ENCODE results near the gene BRS3.

The BRS3 gene

DNA sequence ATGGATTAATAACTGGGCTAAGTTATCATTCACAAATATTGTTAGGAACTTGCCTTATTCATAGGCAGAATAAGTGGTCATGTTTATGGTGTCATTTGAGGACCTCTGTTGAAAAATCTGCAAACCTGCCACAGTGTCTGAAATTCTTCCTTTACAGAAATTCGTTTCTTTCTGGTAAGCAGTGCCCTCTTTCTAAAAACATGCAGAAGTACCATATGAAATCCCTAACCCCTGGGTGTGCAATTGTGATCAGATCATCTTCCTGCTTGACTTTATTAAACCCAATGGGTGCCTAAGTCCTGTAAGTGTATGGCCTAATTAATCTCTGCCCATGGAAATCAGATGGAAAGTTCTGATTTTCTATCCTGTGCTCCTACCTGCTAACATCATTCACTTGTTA lies 5.3 kb downstream of the BRS3 start:
- Histone ChIP-seq H3K4me3 (ENCODE audit: extremely low read depth, insufficient read depth, low read length, poor library complexity, severe bottlenecking) (no peak overlapping the region), H3K27ac (ENCODE audit: low read depth, low read length, severe bottlenecking) (no peak overlapping the region), H3K4me1 (ENCODE audit: control insufficient read depth, insufficient read depth, low read length, poor library complexity, severe bottlenecking) (no peaks in the 10 kb centered on the region), H3K36me3 (ENCODE audit: control insufficient read depth, insufficient read depth, low read length) (no peaks in the 10 kb centered on the region), H3K9me3 (ENCODE audit: control insufficient read depth, low read length) (no peaks in the 10 kb centered on the region)
- WGBS, 2 experiments (ENCODE audit: insufficient coverage in 2 of 2), result no CpG with 5 or more reads among the region's 1 CpG

GRCh38 chrX:136495043-136495442 lies 7.3 kb downstream of the BRS3 start:
- Histone ChIP-seq H3K4me3 (ENCODE audit: extremely low read depth, insufficient read depth, low read length, poor library complexity, severe bottlenecking) (no peak overlapping the region), H3K36me3 (ENCODE audit: control insufficient read depth, insufficient read depth, low read length) (no peaks in the 10 kb centered on the region), H3K4me1 (ENCODE audit: control insufficient read depth, insufficient read depth, low read length, poor library complexity, severe bottlenecking) (peaks cover 5% of the 10 kb centered on the region), H3K9me3 (ENCODE audit: control insufficient read depth, low read length) (no peaks in the 10 kb centered on the region), H3K27ac (ENCODE audit: low read depth, low read length, severe bottlenecking) (no peak overlapping the region)
- 93 to 100% methylated on average over 2 to 3 of the region's 4 CpGs for WGBS, 2 experiments (ENCODE audit: insufficient coverage in 2 of 2)

- Histone ChIP-seq H3K27ac (ENCODE audit: low read depth, low read length, severe bottlenecking) (peak overlapping the region; percentile 98), H3K4me1 (ENCODE audit: control insufficient read depth, insufficient read depth, low read length, poor library complexity, severe bottlenecking) (peaks cover 5% of the 10 kb centered on the region), H3K36me3 (ENCODE audit: control insufficient read depth, insufficient read depth, low read length) (peaks cover 4% of the 10 kb centered on the region), H3K9me3 (ENCODE audit: control insufficient read depth, low read length) (no peaks in the 10 kb centered on the region), H3K4me3 (ENCODE audit: extremely low read depth, insufficient read depth, low read length, poor library complexity, severe bottlenecking) (peak overlapping the region; percentile 56)
- no CpG with 5 or more reads among the region's 13 CpGs for WGBS, 2 experiments (ENCODE audit: insufficient coverage in 2 of 2)
Measured at GRCh38 chrX:136496186-136496763, 8.5 kb downstream of the BRS3 start.

DNA sequence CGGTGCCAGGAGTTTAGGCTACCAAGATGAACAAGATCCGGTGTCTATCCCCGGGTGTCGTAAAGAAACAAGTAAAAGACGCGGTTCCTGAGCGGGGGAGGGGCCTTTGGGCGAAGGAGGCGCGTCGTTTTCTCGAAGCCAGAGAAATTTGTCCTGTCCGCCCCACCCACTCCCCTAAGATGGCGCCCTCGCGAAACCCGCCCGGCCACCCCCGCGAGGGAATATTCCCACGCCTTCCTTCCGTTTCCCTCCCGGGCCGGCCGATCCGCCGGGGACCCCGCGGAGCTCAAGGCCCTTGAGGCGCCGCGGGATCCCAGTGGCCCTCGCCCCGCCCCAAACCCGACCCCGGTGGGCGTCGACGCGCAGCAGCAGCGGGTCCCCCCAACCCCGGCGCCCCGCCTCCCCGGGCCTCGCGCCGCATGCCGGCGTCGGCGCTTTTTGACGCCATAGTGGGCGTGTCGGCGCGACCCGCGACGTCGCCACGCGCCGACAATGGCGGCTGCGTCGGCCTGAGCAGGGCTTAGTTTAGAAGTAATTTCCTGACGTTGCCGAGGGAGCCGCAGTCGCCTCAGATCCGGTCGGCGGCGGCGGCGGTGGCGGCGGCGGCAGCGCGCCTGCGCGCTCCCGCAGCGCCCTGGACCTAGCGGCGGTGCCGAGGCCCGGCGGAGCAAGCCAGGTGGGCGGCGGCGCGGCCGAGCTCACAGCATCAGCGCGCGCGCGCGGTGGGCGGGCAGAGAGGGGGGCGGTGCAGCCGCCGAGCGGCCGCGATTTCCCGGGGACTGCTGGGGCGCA lies 9.2 kb downstream of the BRS3 start:
- Histone ChIP-seq H3K9me3 (ENCODE audit: control insufficient read depth, low read length) (no peaks in the 10 kb centered on the region), H3K27ac (ENCODE audit: low read depth, low read length, severe bottlenecking) (peak overlapping the region; percentile 98), H3K36me3 (ENCODE audit: control insufficient read depth, insufficient read depth, low read length) (peaks cover 6% of the 10 kb centered on the region), H3K4me1 (ENCODE audit: control insufficient read depth, insufficient read depth, low read length, poor library complexity, severe bottlenecking) (peaks cover 5% of the 10 kb centered on the region), H3K4me3 (ENCODE audit: extremely low read depth, insufficient read depth, low read length, poor library complexity, severe bottlenecking) (peak overlapping the region; percentile 56)
- 0% methylated on average over 2 to 14 of the region's 111 CpGs for WGBS, 2 experiments (ENCODE audit: insufficient coverage in 2 of 2)

DNA sequence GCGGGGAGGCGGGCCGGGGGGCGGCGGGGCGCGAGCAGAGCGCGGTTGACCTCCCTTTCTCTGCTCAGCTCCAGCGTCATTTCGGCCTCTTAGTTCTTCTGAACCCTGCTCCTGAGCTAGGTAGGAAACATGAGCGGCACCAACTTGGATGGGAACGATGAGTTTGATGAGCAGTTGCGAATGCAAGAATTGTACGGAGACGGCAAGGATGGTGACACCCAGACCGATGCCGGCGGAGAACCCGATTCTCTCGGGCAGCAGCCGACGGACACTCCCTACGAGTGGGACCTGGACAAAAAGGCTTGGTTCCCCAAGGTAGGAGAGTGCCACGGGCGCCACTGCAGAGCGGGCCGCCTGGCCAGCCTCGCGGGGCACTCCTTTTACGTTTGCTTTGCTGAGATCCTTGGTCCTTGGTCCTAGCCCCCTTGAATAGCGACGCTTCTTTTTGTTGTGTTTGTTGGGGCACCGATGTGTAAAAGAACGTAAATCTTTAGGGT lies 9.9 kb downstream of the BRS3 start, which contains the start of gene HTATSF1:
Gene HTATSF1 (plus strand): TSS at position 37 of the 497 bp plus-strand sequence. CDS start 93 bp downstream, at position 130.
- H3K36me3 ChIP-seq (ENCODE audit: control insufficient read depth, insufficient read depth, low read length), result peaks cover 10% of the 10 kb centered on the region
- peak within 1 kb of the TSS; percentile 56 for H3K4me3 ChIP-seq (ENCODE audit: extremely low read depth, insufficient read depth, low read length, poor library complexity, severe bottlenecking)
- peak within 1 kb of the TSS; percentile 98 for H3K27ac ChIP-seq (ENCODE audit: low read depth, low read length, severe bottlenecking)
- WGBS, 2 experiments (ENCODE audit: insufficient coverage in 2 of 2), result 0% methylated on average over 6 to 12 of the region's 35 CpGs
- H3K4me1 ChIP-seq (ENCODE audit: control insufficient read depth, insufficient read depth, low read length, poor library complexity, severe bottlenecking), result peaks cover 5% of the 10 kb centered on the region
- no peaks in the 10 kb centered on the region for H3K9me3 ChIP-seq (ENCODE audit: control insufficient read depth, low read length)

- H3K4me3 ChIP-seq (ENCODE audit: extremely low read depth, insufficient read depth, low read length, poor library complexity, severe bottlenecking), result no peak overlapping the region
- 40% methylated on average over 1 of the region's 5 CpGs; no CpG with 5 or more reads in 1 of the 2 experiments for WGBS, 2 experiments (ENCODE audit: insufficient coverage in 2 of 2)
- no peaks in the 10 kb centered on the region for H3K9me3 ChIP-seq (ENCODE audit: control insufficient read depth, low read length)
- H3K36me3 ChIP-seq (ENCODE audit: control insufficient read depth, insufficient read depth, low read length), result no peaks in the 10 kb centered on the region
- no peaks in the 10 kb centered on the region for H3K4me1 ChIP-seq (ENCODE audit: control insufficient read depth, insufficient read depth, low read length, poor library complexity, severe bottlenecking)
- no peak overlapping the region for H3K27ac ChIP-seq (ENCODE audit: low read depth, low read length, severe bottlenecking)
Measured at GRCh38 chrX:136519069-136519468, 31.3 kb downstream of the BRS3 start.

DNA sequence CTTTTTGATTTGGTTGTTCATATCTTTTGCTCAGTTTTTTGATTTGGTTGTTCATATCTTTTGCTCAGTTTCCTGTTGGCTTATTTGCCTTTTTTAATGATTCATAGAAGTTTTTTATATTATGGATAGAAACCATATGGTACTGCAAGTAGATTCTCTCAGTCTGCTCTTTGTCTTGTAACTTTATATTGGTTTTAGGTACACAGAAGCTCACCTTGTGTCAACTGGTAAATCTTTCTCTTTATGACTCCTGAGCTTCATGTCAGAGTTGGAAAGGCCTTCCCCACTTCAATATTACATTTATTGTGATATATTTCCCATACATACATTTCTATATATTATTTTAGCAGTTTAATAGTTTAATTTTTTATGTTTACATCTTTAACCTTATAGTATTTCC lies 36.0 kb downstream of the BRS3 start:
- Histone ChIP-seq H3K27ac (ENCODE audit: low read depth, low read length, severe bottlenecking) (no peak overlapping the region), H3K4me1 (ENCODE audit: control insufficient read depth, insufficient read depth, low read length, poor library complexity, severe bottlenecking) (no peaks in the 10 kb centered on the region)

DNA sequence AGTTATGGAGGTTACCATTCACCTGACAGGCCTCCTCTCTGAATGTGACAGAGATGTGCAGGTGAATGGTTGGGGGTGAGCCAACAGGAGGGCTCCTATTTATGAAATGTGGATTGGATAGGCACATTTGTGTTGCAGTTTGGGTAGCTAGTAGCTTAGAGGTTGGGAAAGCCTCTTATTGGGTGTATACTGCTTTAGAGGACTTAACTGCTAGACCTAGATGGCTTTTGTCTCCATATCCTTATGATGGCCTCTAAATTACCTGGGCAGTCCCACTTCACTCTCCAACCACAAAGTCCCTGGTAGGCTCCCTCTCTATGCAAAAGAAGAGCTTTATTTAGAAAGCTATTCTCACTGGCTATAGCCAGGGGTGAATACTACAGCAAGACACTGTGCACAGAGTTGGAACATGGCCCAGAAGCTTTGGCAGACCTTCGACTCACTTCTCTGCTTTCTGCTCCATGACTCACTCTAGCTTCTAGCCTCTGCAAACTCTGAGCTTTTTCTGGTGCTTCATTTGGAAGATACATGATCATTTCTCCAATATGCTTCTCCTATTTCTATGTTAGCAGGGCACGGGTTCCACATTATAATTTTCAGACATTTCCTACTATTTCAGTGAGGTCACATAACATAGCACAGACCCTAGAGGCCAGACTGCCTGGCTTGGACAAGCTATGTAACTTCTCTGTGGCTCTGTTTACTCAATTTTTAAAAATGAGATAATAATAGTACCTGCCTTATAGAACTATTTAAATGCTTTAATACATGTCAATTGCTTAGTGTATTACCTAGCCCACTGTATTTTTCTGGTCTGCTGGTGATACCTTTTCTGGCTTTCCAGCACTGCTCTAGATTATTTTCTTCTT lies 38.2 kb downstream of the BRS3 start:
- 100% methylated on average over 1 of the region's 2 CpGs; no CpG with 5 or more reads in 1 of the 2 experiments for WGBS, 2 experiments (ENCODE audit: insufficient coverage in 2 of 2)
- H3K4me1 ChIP-seq (ENCODE audit: control insufficient read depth, insufficient read depth, low read length, poor library complexity, severe bottlenecking), result no peaks in the 10 kb centered on the region

More for the DNA sequence above, 36.0 kb downstream of the BRS3 start:
- Histone ChIP-seq H3K4me3 (ENCODE audit: extremely low read depth, insufficient read depth, low read length, poor library complexity, severe bottlenecking) (no peak overlapping the region), H3K36me3 (ENCODE audit: control insufficient read depth, insufficient read depth, low read length) (no peaks in the 10 kb centered on the region), H3K9me3 (ENCODE audit: control insufficient read depth, low read length) (no peaks in the 10 kb centered on the region)

GRCh38 chrX:136528645-136529315 lies 41.0 kb downstream of the BRS3 start:
- H3K4me1 ChIP-seq (ENCODE audit: control insufficient read depth, insufficient read depth, low read length, poor library complexity, severe bottlenecking), result no peaks in the 10 kb centered on the region
- H3K4me3 ChIP-seq (ENCODE audit: extremely low read depth, insufficient read depth, low read length, poor library complexity, severe bottlenecking), result no peak overlapping the region
- WGBS, 2 experiments (ENCODE audit: insufficient coverage in 2 of 2), result 75 to 84% methylated on average over 4 to 5 of the region's 8 CpGs
- no peaks in the 10 kb centered on the region for H3K9me3 ChIP-seq (ENCODE audit: control insufficient read depth, low read length)
- no peaks in the 10 kb centered on the region for H3K36me3 ChIP-seq (ENCODE audit: control insufficient read depth, insufficient read depth, low read length)
- H3K27ac ChIP-seq (ENCODE audit: low read depth, low read length, severe bottlenecking), result no peak overlapping the region

More for the DNA sequence above, 38.2 kb downstream of the BRS3 start:
- no peak overlapping the region for H3K4me3 ChIP-seq (ENCODE audit: extremely low read depth, insufficient read depth, low read length, poor library complexity, severe bottlenecking)
- no peaks in the 10 kb centered on the region for H3K36me3 ChIP-seq (ENCODE audit: control insufficient read depth, insufficient read depth, low read length)
- H3K9me3 ChIP-seq (ENCODE audit: control insufficient read depth, low read length), result no peaks in the 10 kb centered on the region
- H3K27ac ChIP-seq (ENCODE audit: low read depth, low read length, severe bottlenecking), result no peak overlapping the region

GRCh38 chrX:136529795-136530194 lies 42.0 kb downstream of the BRS3 start:
- Histone ChIP-seq H3K9me3 (ENCODE audit: control insufficient read depth, low read length) (no peaks in the 10 kb centered on the region), H3K4me3 (ENCODE audit: extremely low read depth, insufficient read depth, low read length, poor library complexity, severe bottlenecking) (no peak overlapping the region), H3K4me1 (ENCODE audit: control insufficient read depth, insufficient read depth, low read length, poor library complexity, severe bottlenecking) (no peaks in the 10 kb centered on the region), H3K36me3 (ENCODE audit: control insufficient read depth, insufficient read depth, low read length) (no peaks in the 10 kb centered on the region), H3K27ac (ENCODE audit: low read depth, low read length, severe bottlenecking) (no peak overlapping the region)
- 100% methylated on average over 1 of the region's 2 CpGs; no CpG with 5 or more reads in 1 of the 2 experiments for WGBS, 2 experiments (ENCODE audit: insufficient coverage in 2 of 2)
